ENCODE data around the gene STMN1.

DNA sequence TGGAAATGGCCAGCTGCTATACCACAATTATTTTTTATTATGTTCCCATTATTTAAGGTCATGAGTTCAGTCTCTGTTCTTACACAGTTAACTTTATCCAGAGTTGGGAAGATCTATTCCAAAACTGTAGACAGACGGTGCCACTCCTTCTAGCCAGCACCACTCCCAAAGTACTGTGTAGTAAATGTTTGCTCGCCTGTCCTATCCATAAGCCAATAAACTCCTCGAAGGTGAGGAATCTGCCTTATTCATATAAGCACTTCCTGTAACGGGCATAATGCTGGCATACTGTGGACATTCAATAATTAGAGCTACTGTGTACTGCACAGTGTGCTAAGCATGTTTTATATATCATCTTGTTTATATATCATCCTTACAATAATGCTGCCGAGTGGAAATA is 26.1 kb upstream of the STMN1 start:
- TF ChIP-seq POLR2AphosphoS5 (IDR thresholded peaks at IDR 0.05; ENCODE audit: low read depth, low read length) = no peak
- TF ChIP-seq POLR2A (IDR thresholded peaks at IDR 0.05; ENCODE audit: low read depth, low read length) = no peak
- no peak for TF ChIP-seq TAF1 (IDR thresholded peaks at IDR 0.05; ENCODE audit: borderline replicate concordance, low read depth, low read length)

All from GM12892 (cell line).